K562 (cell line): ENCODE data around the gene FOXL2NB. TPM values are rescaled to one million over a fixed set of nuclear protein-coding genes. Genes with fewer than 3 reads are reported as not detected.
A peak's percentile ranks its signal among the peaks of the same experiment; 100 is the strongest.

Experiments used
- ATAC-seq: fragments of 200-7000 bp; cut with Tn5 transposase; 3 replicates; pipeline ENCODE4 v1.9.1; 2020; ENCODE audit warnings: moderate library complexity
- BruUV-seq: library from RNA; stranded (reverse); fragments of 400-500 nt; replicated peaks from 2 replicates; lab custom pipeline; 2021; lab: Mats Ljungman, UMichigan
- CTCF ChIA-PET: fragments of 300-600 bp; formaldehyde crosslinking; extraction: SDS; loops from one replicate; lab custom pipeline; 2021; ENCODE audit warnings: low intra/inter-chr PET ratio; lab: Yijun Ruan, JAX
- POLR2A ChIA-PET: fragments of 300-600, 350-650 bp; sonication (Branson Sonifier 250); formaldehyde crosslinking; extraction: SDS; loops from one replicate; lab custom pipeline; 2021; ENCODE audit warnings: antibody characterized with exemption, inconsistent platforms; lab: Yijun Ruan, JAX
- DNase-seq, 4 experiments: peaks; one replicate each; pipeline versions ENCODE4 v3.0.0 to v3.0.0-alpha.2; 2011 to 2018; ENCODE audit warnings: low spot score in 3 of 4, mixed read lengths in 3 of 4; ENCODE audit errors: extremely low read depth in 1 of 4
- FAIRE-seq: peaks from 2 replicates; lab custom pipeline; 2011; peaks lifted over from hg19 to GRCh38; lab: Jason Lieb, UNC
- H2AFZ ChIP-seq: 2 replicates; pipeline ENCODE4 v1.6.0; 2011; ENCODE audit warnings: low read depth, low read length, control low read depth, inconsistent platforms
- H3K27ac ChIP-seq: fragments of 200-600 bp; 3 replicates; pipeline ENCODE4 v1.8.0; 2011; ENCODE audit warnings: low read depth, mild to moderate bottlenecking, control low read depth, inconsistent platforms, low read length, moderate library complexity, mixed read lengths; ENCODE audit errors: extremely low read depth
- H3K27me3 ChIP-seq, 2 experiments: fragments of 300-600 bp in 1 of 2; 2 replicates in 1 of 2; 3 replicates in 1 of 2; pipeline versions ENCODE4 v1.6.0 to v1.8.0; 2011; ENCODE audit warnings: inconsistent platforms in 2 of 2, low read length in 2 of 2, mild to moderate bottlenecking in 1 of 2, mixed read lengths in 1 of 2, moderate library complexity in 1 of 2; ENCODE audit not compliant: control insufficient read depth in 2 of 2, insufficient read depth in 2 of 2
- H3K36me3 ChIP-seq: fragments of 300-600 bp; 3 replicates; pipeline ENCODE4 v1.8.0; 2011; ENCODE audit warnings: mild to moderate bottlenecking, low read length, inconsistent platforms; ENCODE audit not compliant: control insufficient read depth, insufficient read depth
- H3K4me1 ChIP-seq, 2 experiments: fragments of 200-600 bp in 1 of 2; replicated peaks in 1 of 2; 2 replicates in 1 of 2; 3 replicates in 1 of 2; pipeline versions ENCODE4 v1.5.1 to v1.8.0; 2011; ENCODE audit warnings: inconsistent platforms in 2 of 2, low read length in 2 of 2, mild to moderate bottlenecking in 1 of 2, mixed read lengths in 1 of 2, moderate library complexity in 1 of 2; ENCODE audit not compliant: control insufficient read depth in 2 of 2, insufficient read depth in 2 of 2
- H3K4me2 ChIP-seq: 2 replicates; pipeline ENCODE4 v1.6.1; 2011; ENCODE audit warnings: low read length, control low read depth, inconsistent platforms, mixed read lengths; ENCODE audit not compliant: insufficient read depth
- H3K4me3 ChIP-seq: fragments of 200-600 bp; sonication (generic), shearing (Covaris generic); 2 replicates; pipeline ENCODE4 v1.5.1; 2016; ENCODE audit warnings: control low read depth, inconsistent platforms
- H3K79me2 ChIP-seq: fragments of 200-600 bp; 3 replicates; pipeline ENCODE4 v1.8.0; 2011; ENCODE audit warnings: low read length, inconsistent platforms; ENCODE audit not compliant: control insufficient read depth, insufficient read depth
- H3K9ac ChIP-seq, 2 experiments: 2 replicates each; pipeline versions ENCODE4 v1.6.0 to v1.6.1; 2011; ENCODE audit warnings: low read depth in 2 of 2, low read length in 2 of 2, control low read depth in 1 of 2, inconsistent platforms in 1 of 2, mild to moderate bottlenecking in 1 of 2, mixed read lengths in 1 of 2; ENCODE audit not compliant: insufficient read depth in 1 of 2
- H3K9me1 ChIP-seq: one replicate; pipeline ENCODE4 v1.6.0; 2011; ENCODE audit warnings: inconsistent platforms, mild to moderate bottlenecking, low read length, moderate library complexity; ENCODE audit not compliant: control insufficient read depth, insufficient read depth
- H3K9me3 ChIP-seq: replicated peaks from 2 replicates; pipeline ENCODE4 v1.5.1; 2011; ENCODE audit warnings: low read depth, low read length, inconsistent platforms; ENCODE audit not compliant: control insufficient read depth, insufficient read depth
- H4K20me1 ChIP-seq: replicated peaks from 2 replicates; pipeline ENCODE4 v1.6.1; 2011; ENCODE audit warnings: low read length, inconsistent platforms, mixed read lengths; ENCODE audit not compliant: control insufficient read depth, insufficient read depth
- KDM5B ChIP-seq: fragments of 200-600 bp; sonication (generic); IDR thresholded peaks from 2 replicates; pipeline ENCODE4 v1.6.1; 2012; ENCODE audit warnings: low read depth, mild to moderate bottlenecking, moderate library complexity, low read length, control low read depth, inconsistent platforms; ENCODE audit not compliant: insufficient replicate concordance
- NCOR1 ChIP-seq: fragments of 450-650 bp; IDR thresholded peaks from 2 replicates; pipeline ENCODE4 v1.6.1; 2016; ENCODE audit warnings: mild to moderate bottlenecking, moderate library complexity
- TCF3 ChIP-seq: sonication (generic); formaldehyde crosslinking; IDR thresholded peaks from 2 replicates; pipeline ENCODE4 v1.4.0; 2020; ENCODE audit warnings: mild to moderate bottlenecking, missing genetic modification reagents
- ZC3H4 ChIP-seq: sonication (generic); formaldehyde crosslinking; IDR thresholded peaks from 2 replicates; pipeline ENCODE4 v1.9.0; 2021; ENCODE audit warnings: missing genetic modification reagents, borderline replicate concordance
- ZC3H8 ChIP-seq: fragments of 450-650 bp; IDR thresholded peaks from 2 replicates; pipeline ENCODE4 v1.6.1; 2017
- ZNF175 ChIP-seq: fragments of 200-800 bp; sonication (Bioruptor generic); IDR thresholded peaks from 2 replicates; pipeline ENCODE4 v1.6.1; 2016; ENCODE audit warnings: low read depth, mild to moderate bottlenecking, missing genetic modification characterization, missing compliant biosample characterization
- ZNF77 ChIP-seq: fragments of 250-450 bp; sonication (Bioruptor Pico); IDR thresholded peaks from 2 replicates; pipeline ENCODE4 v1.5.0; 2020
- ZNF79 ChIP-seq: fragments of 250-450 bp; sonication (Bioruptor Pico); IDR thresholded peaks from 2 replicates; pipeline ENCODE4 v1.4.0; 2020; ENCODE audit warnings: low read depth, mild to moderate bottlenecking, moderate library complexity
- WGBS: fragments of 100-300 bp; shearing (Covaris generic); methylation state at CpG from one replicate; pipeline ENCODE4 v1.1.6; 2016; ENCODE audit warnings: low coverage, mixed read lengths; ENCODE audit not compliant: insufficient coverage; ENCODE audit errors: missing lambda C conversion rate; 5-methylcytosine and 5-hydroxymethylcytosine counted together
- in situ Hi-C: fragments of 300-500 bp; cut with MboI; formaldehyde crosslinking; loops from 4 replicates; pipeline ENCODE4 v1.15.0; 2018; ENCODE audit warnings: inconsistent platforms, mixed read lengths
- intact Hi-C: fragments of 100-400 bp; cut with micrococcal nuclease; formaldehyde crosslinking; loops from 2 replicates; pipeline ENCODE4 v1.14.2; 2022
- polyA plus RNA-seq, 8 experiments: library from polyadenylated mRNA; depleted of rRNA in 4 of 8; stranded (reverse) in 5 of 8; unstranded in 3 of 8; fragments of >200 nt; fragmentation: Nextera tagmentation in 2 of 8; fragmentation: Illumina TruSeq in 1 of 8; extraction: Ambion mirVana in 2 of 8; extraction: Trizol in 1 of 8; gene quantifications; 2 replicates each; pipeline versions ENCODE4 v1.2.1 to v1.2.3, GENCODE V29; 2011 to 2014; ENCODE audit warnings: inconsistent platforms in 1 of 8, missing spikeins in 1 of 8
- total RNA-seq, 7 experiments: library from RNA; depleted of rRNA in 6 of 7; stranded (reverse); fragments of >200 nt in 6 of 7; fragmentation: Illumina TruSeq in 2 of 7; extraction: Trizol in 2 of 7; gene quantifications; 2 replicates each; pipeline versions ENCODE4 v1.2.1 to v1.2.3, GENCODE V29; 2011 to 2021; ENCODE audit warnings: low replicate concordance in 1 of 7
- TF ChIP-seq, protein P1 (sequence below), 3 experiments: IDR thresholded peaks in 2 of 3; conservative IDR thresholded peaks in 1 of 3; 2 replicates each; pipeline ENCODE4 v1.5.1; 2011 to 2012; ENCODE audit warnings: low read length in 3 of 3, mild to moderate bottlenecking in 3 of 3, control low read depth in 2 of 3, improper control_type of control experiment in 1 of 3, inconsistent platforms in 1 of 3, low read depth in 1 of 3, mixed read lengths in 1 of 3, moderate library complexity in 1 of 3; ENCODE audit not compliant: insufficient read depth in 2 of 3
- TF ChIP-seq, protein P2 (sequence below): sonication (generic); formaldehyde crosslinking; IDR thresholded peaks from 2 replicates; pipeline ENCODE4 v1.8.0; 2022; ENCODE audit warnings: mild to moderate bottlenecking, missing genetic modification reagents, borderline replicate concordance
- TF ChIP-seq, protein P3 (sequence below): fragments of 450-650 bp; conservative IDR thresholded peaks from 2 replicates; pipeline ENCODE4 v1.6.1; 2016; ENCODE audit warnings: missing genetic modification characterization, low read depth, mild to moderate bottlenecking, control low read depth, missing compliant biosample characterization
- TF ChIP-seq, protein P4 (sequence below): fragments of 150-350 bp; IDR thresholded peaks from 2 replicates; pipeline ENCODE4 v1.6.1; 2014; ENCODE audit warnings: low read depth, mild to moderate bottlenecking, low read length, borderline replicate concordance

Gene FOXL2NB
- total and polyA plus RNA-seq, 9 of the 15 experiments (the other 6 are each of a cell fraction or from before 2014, with no cell fraction given) = 0.71 to 17.4 (median 9.0) TPM

DNA sequence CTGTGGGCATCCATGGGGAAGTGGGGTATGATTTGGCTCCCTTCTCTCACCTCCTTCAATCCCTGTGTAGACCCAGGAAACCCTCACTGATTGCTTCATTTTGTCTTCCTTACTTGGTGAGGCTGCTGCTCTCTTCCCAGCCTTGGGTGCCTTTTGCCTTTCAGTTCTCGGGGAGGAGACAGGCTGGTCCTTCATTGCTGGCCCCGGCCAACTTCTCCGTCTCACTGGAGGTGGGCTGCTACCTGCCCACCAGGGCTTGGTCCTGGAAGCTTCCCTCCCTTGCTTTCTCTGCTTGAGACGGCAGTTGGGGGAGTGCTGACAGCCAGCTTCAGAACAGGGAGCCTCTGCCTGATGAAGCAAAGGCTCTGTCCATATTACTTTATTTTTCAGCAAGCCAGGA, 4.7 kb upstream of the FOXL2NB start:
- ATAC-seq (no peak), DNase-seq (no peak), FAIRE-seq (no peak)
- Histone ChIP-seq H2AFZ (no peak overlapping the region), H3K79me2 (peaks cover 59% of the 10 kb centered on the region), H4K20me1 (no peaks in the 10 kb centered on the region; the same call in 1 of the 2 replicates), H3K27me3 (no peaks in the 10 kb centered on the region), H3K9me1 (no peaks in the 10 kb centered on the region), H3K4me1 (peaks cover 14 to 66% of the 10 kb centered on the region in 2 experiments; a peak in 4 of 5 replicates), H3K27ac (no peak overlapping the region; the same call in 2 of the 3 replicates), H3K9me3 (no peaks in the 10 kb centered on the region), H3K4me3 (no peak overlapping the region), H3K36me3 (peaks cover 20% of the 10 kb centered on the region), H3K9ac (peak overlapping the region; percentile 78 to 79; a peak in 2 of 4 replicates), H3K4me2 (peak overlapping the region; percentile 87)
- WGBS = 76% methylated on average over 4 of the region's 4 CpGs
- POLR2A ChIA-PET = interaction anchor here (0.6 to 1.2 kb wide), 4 partner anchors 19 to 557 kb away, joined by 3 to 4 read pairs (median 3); no protein-coding TSS in a partner anchor
- TF ChIP-seq ZC3H8 = no peak
- TF ChIP-seq TCF3 = no peak
- no peak for TF ChIP-seq KDM5B
- no peak for TF ChIP-seq ZNF175
- TF ChIP-seq, protein P1, sequence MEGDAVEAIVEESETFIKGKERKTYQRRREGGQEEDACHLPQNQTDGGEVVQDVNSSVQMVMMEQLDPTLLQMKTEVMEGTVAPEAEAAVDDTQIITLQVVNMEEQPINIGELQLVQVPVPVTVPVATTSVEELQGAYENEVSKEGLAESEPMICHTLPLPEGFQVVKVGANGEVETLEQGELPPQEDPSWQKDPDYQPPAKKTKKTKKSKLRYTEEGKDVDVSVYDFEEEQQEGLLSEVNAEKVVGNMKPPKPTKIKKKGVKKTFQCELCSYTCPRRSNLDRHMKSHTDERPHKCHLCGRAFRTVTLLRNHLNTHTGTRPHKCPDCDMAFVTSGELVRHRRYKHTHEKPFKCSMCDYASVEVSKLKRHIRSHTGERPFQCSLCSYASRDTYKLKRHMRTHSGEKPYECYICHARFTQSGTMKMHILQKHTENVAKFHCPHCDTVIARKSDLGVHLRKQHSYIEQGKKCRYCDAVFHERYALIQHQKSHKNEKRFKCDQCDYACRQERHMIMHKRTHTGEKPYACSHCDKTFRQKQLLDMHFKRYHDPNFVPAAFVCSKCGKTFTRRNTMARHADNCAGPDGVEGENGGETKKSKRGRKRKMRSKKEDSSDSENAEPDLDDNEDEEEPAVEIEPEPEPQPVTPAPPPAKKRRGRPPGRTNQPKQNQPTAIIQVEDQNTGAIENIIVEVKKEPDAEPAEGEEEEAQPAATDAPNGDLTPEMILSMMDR (IDR thresholded peaks at IDR 0.05 in 2 of 3, conservative IDR thresholded peaks at IDR 0.05 in 1 of 3; ENCODE audit: insufficient read depth in 2 of 3, low read depth in 1 of 3, low read length in 3 of 3) = no peak
- no peak for TF ChIP-seq ZC3H4 (CRISPR knock-in tag)
- TF ChIP-seq ZNF79 = no peak
- TF ChIP-seq ZNF77 (CRISPR knock-in tag) = no peak
- TF ChIP-seq, protein P2, sequence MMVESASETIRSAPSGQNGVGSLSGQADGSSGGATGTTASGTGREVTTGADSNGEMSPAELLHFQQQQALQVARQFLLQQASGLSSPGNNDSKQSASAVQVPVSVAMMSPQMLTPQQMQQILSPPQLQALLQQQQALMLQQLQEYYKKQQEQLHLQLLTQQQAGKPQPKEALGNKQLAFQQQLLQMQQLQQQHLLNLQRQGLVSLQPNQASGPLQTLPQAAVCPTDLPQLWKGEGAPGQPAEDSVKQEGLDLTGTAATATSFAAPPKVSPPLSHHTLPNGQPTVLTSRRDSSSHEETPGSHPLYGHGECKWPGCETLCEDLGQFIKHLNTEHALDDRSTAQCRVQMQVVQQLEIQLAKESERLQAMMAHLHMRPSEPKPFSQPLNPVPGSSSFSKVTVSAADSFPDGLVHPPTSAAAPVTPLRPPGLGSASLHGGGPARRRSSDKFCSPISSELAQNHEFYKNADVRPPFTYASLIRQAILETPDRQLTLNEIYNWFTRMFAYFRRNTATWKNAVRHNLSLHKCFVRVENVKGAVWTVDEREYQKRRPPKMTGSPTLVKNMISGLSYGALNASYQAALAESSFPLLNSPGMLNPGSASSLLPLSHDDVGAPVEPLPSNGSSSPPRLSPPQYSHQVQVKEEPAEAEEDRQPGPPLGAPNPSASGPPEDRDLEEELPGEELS (CRISPR knock-in tag) = no peak
- TF ChIP-seq, protein P3, sequence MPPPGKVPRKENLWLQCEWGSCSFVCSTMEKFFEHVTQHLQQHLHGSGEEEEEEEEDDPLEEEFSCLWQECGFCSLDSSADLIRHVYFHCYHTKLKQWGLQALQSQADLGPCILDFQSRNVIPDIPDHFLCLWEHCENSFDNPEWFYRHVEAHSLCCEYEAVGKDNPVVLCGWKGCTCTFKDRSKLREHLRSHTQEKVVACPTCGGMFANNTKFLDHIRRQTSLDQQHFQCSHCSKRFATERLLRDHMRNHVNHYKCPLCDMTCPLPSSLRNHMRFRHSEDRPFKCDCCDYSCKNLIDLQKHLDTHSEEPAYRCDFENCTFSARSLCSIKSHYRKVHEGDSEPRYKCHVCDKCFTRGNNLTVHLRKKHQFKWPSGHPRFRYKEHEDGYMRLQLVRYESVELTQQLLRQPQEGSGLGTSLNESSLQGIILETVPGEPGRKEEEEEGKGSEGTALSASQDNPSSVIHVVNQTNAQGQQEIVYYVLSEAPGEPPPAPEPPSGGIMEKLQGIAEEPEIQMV (tag) = no peak
- no peak for TF ChIP-seq NCOR1
- TF ChIP-seq, protein P4, sequence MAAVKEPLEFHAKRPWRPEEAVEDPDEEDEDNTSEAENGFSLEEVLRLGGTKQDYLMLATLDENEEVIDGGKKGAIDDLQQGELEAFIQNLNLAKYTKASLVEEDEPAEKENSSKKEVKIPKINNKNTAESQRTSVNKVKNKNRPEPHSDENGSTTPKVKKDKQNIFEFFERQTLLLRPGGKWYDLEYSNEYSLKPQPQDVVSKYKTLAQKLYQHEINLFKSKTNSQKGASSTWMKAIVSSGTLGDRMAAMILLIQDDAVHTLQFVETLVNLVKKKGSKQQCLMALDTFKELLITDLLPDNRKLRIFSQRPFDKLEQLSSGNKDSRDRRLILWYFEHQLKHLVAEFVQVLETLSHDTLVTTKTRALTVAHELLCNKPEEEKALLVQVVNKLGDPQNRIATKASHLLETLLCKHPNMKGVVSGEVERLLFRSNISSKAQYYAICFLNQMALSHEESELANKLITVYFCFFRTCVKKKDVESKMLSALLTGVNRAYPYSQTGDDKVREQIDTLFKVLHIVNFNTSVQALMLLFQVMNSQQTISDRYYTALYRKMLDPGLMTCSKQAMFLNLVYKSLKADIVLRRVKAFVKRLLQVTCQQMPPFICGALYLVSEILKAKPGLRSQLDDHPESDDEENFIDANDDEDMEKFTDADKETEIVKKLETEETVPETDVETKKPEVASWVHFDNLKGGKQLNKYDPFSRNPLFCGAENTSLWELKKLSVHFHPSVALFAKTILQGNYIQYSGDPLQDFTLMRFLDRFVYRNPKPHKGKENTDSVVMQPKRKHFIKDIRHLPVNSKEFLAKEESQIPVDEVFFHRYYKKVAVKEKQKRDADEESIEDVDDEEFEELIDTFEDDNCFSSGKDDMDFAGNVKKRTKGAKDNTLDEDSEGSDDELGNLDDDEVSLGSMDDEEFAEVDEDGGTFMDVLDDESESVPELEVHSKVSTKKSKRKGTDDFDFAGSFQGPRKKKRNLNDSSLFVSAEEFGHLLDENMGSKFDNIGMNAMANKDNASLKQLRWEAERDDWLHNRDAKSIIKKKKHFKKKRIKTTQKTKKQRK = no peak
- BruUV-seq = no TSS peak
- CTCF ChIA-PET = interaction anchor here (2.1 kb wide), 1 partner anchor 37 kb away, joined by 8 read pairs; no protein-coding TSS in a partner anchor
- intact Hi-C loops (loop anchor here (2.0 to 10.0 kb wide), 2 partner anchors 37 to 877 kb away; no protein-coding TSS in a partner anchor), in situ Hi-C loops (loop anchor here (25.0 kb wide), 1 partner anchor 880 kb away; no protein-coding TSS in a partner anchor)
